ENCODE data around the gene RIMS3.
"Not testable (repeated sequence)": the region's sequence is repeated elsewhere in the genome, so short reads cannot be mapped to it uniquely, and the experiment has no call there.

Gene RIMS3

DNA sequence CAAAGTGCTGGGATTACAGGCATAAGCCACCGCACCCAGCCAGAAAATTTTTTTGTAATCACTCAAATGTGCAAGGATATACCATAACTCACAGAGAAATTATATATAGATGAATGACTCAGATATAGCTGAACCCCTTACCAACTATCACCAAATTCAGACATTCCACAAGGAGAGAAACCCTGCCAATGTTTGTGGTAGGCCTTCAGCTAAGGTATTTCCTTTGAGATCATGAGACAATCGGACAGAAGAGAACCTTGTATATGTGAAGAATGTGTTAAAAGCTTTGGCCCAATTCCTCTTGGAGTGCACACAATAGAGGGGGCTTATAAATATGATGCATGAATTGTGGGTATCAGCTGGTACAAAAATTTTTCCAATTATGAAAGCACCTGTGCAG, 83.4 kb downstream of the RIMS3 start:
- DNase-seq: no peak

DNA sequence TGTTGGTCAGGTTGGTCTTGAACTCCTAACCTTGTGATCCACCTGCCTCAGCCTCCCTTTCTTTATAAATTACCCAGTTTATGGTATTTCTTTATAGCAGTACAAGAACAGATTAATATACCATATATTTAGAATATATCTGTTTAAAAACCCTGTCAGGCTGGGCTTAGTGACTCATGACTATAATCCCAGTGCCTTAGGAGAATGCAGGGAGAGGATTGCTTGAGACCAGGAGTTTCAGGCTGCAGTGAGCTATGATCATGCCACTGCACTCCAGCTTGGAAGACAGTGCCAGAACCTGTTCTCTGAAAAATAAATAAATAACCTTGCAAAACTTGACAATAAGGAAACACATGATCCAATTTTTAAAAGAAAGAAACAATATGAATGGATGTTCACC, 90.1 kb downstream of the RIMS3 start:
- no peak for DNase-seq

DNA sequence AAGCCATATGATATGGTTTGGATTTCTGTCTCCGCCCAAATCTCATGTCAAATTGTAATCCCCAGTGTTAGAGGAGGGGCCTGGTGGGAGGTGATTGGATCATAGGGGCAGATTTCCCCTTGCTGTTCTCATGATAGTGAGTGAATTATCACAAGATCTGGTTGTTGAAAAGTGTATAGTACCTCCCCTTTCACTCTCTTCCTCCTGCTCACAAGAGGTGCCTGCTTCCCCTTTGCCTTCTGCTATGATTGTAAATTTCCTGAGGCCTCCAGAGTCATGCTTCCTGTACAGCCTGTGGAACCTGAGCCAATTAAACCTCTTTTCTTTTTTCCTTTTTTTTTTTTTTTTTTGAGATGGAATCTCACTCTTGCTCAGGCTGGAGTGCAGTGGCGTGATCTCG, 90.7 kb downstream of the RIMS3 start:
- DNase-seq: not testable (repeated sequence)

Measured in stimulated activated CD4-positive, alpha-beta T cell treated with anti-CD3 and anti-CD28 coated beads, Interleukin-2, amount 100 ng/mL, for 24 hours (primary cell).